ENCODE results near the gene CDH13. TPM values are rescaled to one million over a fixed set of nuclear protein-coding genes. Genes with fewer than 3 reads are reported as not detected.

Gene CDH13
- total RNA-seq, 1 experiment from 2014 or later = 0.56 TPM

GRCh38 chr16:83762992-83763358 lies 1136.2 kb downstream of the CDH13 start:
- Histone ChIP-seq H3K4me2 (ENCODE audit: low read depth, low read length, poor library complexity, severe bottlenecking) (no peak overlapping the region), H3K27me3 (ENCODE audit: low read length) (no peaks in the 10 kb centered on the region), H3K36me3 (ENCODE audit: insufficient read depth, low read length) (no peaks in the 10 kb centered on the region), H2AFZ (ENCODE audit: low read length) (no peak overlapping the region), H3K9ac (ENCODE audit: low read length) (no peak overlapping the region), H3K27ac (ENCODE audit: low read length) (no peak overlapping the region), H3K4me1 (ENCODE audit: low read length) (no peaks in the 10 kb centered on the region), H3K9me2 (replicated peaks; ENCODE audit: insufficient read depth, low read length) (no peaks in the 10 kb centered on the region), H3K79me2 (ENCODE audit: low read length) (no peaks in the 10 kb centered on the region), H3K4me3 (ENCODE audit: low read length) (no peak overlapping the region), H4K20me1 (ENCODE audit: insufficient read depth, low read depth, low read length) (no peaks in the 10 kb centered on the region), H3K9me3 (ENCODE audit: low read length) (no peaks in the 10 kb centered on the region)
- no peak for DNase-seq

GRCh38 chr16:83768986-83769385 lies 1142.2 kb downstream of the CDH13 start:
- no peak overlapping the region for H3K9ac ChIP-seq (ENCODE audit: low read length)
- H2AFZ ChIP-seq (ENCODE audit: low read length) = no peak overlapping the region
- no peaks in the 10 kb centered on the region for H3K36me3 ChIP-seq (ENCODE audit: insufficient read depth, low read length)
- no peak overlapping the region for H3K4me2 ChIP-seq (ENCODE audit: low read depth, low read length, poor library complexity, severe bottlenecking)
- H3K27ac ChIP-seq (ENCODE audit: low read length) = no peak overlapping the region
- no peaks in the 10 kb centered on the region for H4K20me1 ChIP-seq (ENCODE audit: insufficient read depth, low read depth, low read length)
- no peak overlapping the region for H3K4me3 ChIP-seq (ENCODE audit: low read length)
- no peaks in the 10 kb centered on the region for H3K9me2 ChIP-seq (replicated peaks; ENCODE audit: insufficient read depth, low read length)
- H3K9me3 ChIP-seq (ENCODE audit: low read length) = no peaks in the 10 kb centered on the region
- H3K4me1 ChIP-seq (ENCODE audit: low read length) = peaks cover 6% of the 10 kb centered on the region
- no peak for DNase-seq
- no peaks in the 10 kb centered on the region for H3K79me2 ChIP-seq (ENCODE audit: low read length)
- H3K27me3 ChIP-seq (ENCODE audit: low read length) = no peaks in the 10 kb centered on the region

- Histone ChIP-seq H3K4me1 (ENCODE audit: low read length) (peaks cover 6% of the 10 kb centered on the region), H2AFZ (ENCODE audit: low read length) (no peak overlapping the region), H3K27ac (ENCODE audit: low read length) (no peak overlapping the region), H3K36me3 (ENCODE audit: insufficient read depth, low read length) (no peaks in the 10 kb centered on the region), H3K9me3 (ENCODE audit: low read length) (no peaks in the 10 kb centered on the region), H3K9me2 (replicated peaks; ENCODE audit: insufficient read depth, low read length) (no peaks in the 10 kb centered on the region), H3K27me3 (ENCODE audit: low read length) (no peaks in the 10 kb centered on the region), H3K9ac (ENCODE audit: low read length) (no peak overlapping the region), H3K79me2 (ENCODE audit: low read length) (no peaks in the 10 kb centered on the region), H3K4me2 (ENCODE audit: low read depth, low read length, poor library complexity, severe bottlenecking) (no peak overlapping the region), H4K20me1 (ENCODE audit: insufficient read depth, low read depth, low read length) (no peaks in the 10 kb centered on the region), H3K4me3 (ENCODE audit: low read length) (no peak overlapping the region)
- DNase-seq = no peak
Measured at GRCh38 chr16:83769397-83770008, 1142.7 kb downstream of the CDH13 start.

GRCh38 chr16:83771306-83771942 lies 1144.7 kb downstream of the CDH13 start:
- no peaks in the 10 kb centered on the region for H3K36me3 ChIP-seq (ENCODE audit: insufficient read depth, low read length)
- DNase-seq = no peak

GRCh38 chr16:83772806-83773205 lies 1146.0 kb downstream of the CDH13 start:
- H3K9me2 ChIP-seq (replicated peaks; ENCODE audit: insufficient read depth, low read length) = no peaks in the 10 kb centered on the region
- H4K20me1 ChIP-seq (ENCODE audit: insufficient read depth, low read depth, low read length) = no peaks in the 10 kb centered on the region
- H3K79me2 ChIP-seq (ENCODE audit: low read length) = no peaks in the 10 kb centered on the region
- H3K4me3 ChIP-seq (ENCODE audit: low read length) = no peak overlapping the region
- H3K4me1 ChIP-seq (ENCODE audit: low read length) = peaks cover 6% of the 10 kb centered on the region
- H2AFZ ChIP-seq (ENCODE audit: low read length) = no peak overlapping the region
- no peak for DNase-seq
- no peak overlapping the region for H3K27ac ChIP-seq (ENCODE audit: low read length)
- no peak overlapping the region for H3K9ac ChIP-seq (ENCODE audit: low read length)
- H3K27me3 ChIP-seq (ENCODE audit: low read length) = no peaks in the 10 kb centered on the region
- no peak overlapping the region for H3K4me2 ChIP-seq (ENCODE audit: low read depth, low read length, poor library complexity, severe bottlenecking)
- no peaks in the 10 kb centered on the region for H3K36me3 ChIP-seq (ENCODE audit: insufficient read depth, low read length)
- H3K9me3 ChIP-seq (ENCODE audit: low read length) = no peaks in the 10 kb centered on the region

More at GRCh38 chr16:83771306-83771942, 1144.7 kb downstream of the CDH13 start:
- Histone ChIP-seq H4K20me1 (ENCODE audit: insufficient read depth, low read depth, low read length) (no peaks in the 10 kb centered on the region), H3K9me2 (replicated peaks; ENCODE audit: insufficient read depth, low read length) (no peaks in the 10 kb centered on the region), H3K27ac (ENCODE audit: low read length) (no peak overlapping the region), H3K4me1 (ENCODE audit: low read length) (peaks cover 6% of the 10 kb centered on the region), H2AFZ (ENCODE audit: low read length) (no peak overlapping the region), H3K9ac (ENCODE audit: low read length) (no peak overlapping the region), H3K4me3 (ENCODE audit: low read length) (no peak overlapping the region), H3K4me2 (ENCODE audit: low read depth, low read length, poor library complexity, severe bottlenecking) (no peak overlapping the region), H3K9me3 (ENCODE audit: low read length) (no peaks in the 10 kb centered on the region), H3K79me2 (ENCODE audit: low read length) (no peaks in the 10 kb centered on the region), H3K27me3 (ENCODE audit: low read length) (no peaks in the 10 kb centered on the region)

GRCh38 chr16:83774066-83774465 lies 1147.3 kb downstream of the CDH13 start:
- H3K27me3 ChIP-seq (ENCODE audit: low read length) = no peaks in the 10 kb centered on the region
- H3K27ac ChIP-seq (ENCODE audit: low read length) = no peak overlapping the region
- H3K36me3 ChIP-seq (ENCODE audit: insufficient read depth, low read length) = no peaks in the 10 kb centered on the region
- no peak overlapping the region for H3K4me2 ChIP-seq (ENCODE audit: low read depth, low read length, poor library complexity, severe bottlenecking)
- H3K4me3 ChIP-seq (ENCODE audit: low read length) = no peak overlapping the region
- no peaks in the 10 kb centered on the region for H3K9me3 ChIP-seq (ENCODE audit: low read length)
- H3K4me1 ChIP-seq (ENCODE audit: low read length) = peaks cover 6% of the 10 kb centered on the region
- H3K9me2 ChIP-seq (replicated peaks; ENCODE audit: insufficient read depth, low read length) = no peaks in the 10 kb centered on the region
- no peak for DNase-seq
- H3K9ac ChIP-seq (ENCODE audit: low read length) = no peak overlapping the region
- H4K20me1 ChIP-seq (ENCODE audit: insufficient read depth, low read depth, low read length) = no peaks in the 10 kb centered on the region
- H3K79me2 ChIP-seq (ENCODE audit: low read length) = no peaks in the 10 kb centered on the region
- no peak overlapping the region for H2AFZ ChIP-seq (ENCODE audit: low read length)

GRCh38 chr16:83776944-83777343 lies 1150.2 kb downstream of the CDH13 start:
- Histone ChIP-seq H3K9ac (ENCODE audit: low read length) (no peak overlapping the region), H3K27ac (ENCODE audit: low read length) (no peak overlapping the region), H3K4me1 (ENCODE audit: low read length) (no peaks in the 10 kb centered on the region), H4K20me1 (ENCODE audit: insufficient read depth, low read depth, low read length) (no peaks in the 10 kb centered on the region), H3K9me2 (replicated peaks; ENCODE audit: insufficient read depth, low read length) (no peaks in the 10 kb centered on the region), H3K36me3 (ENCODE audit: insufficient read depth, low read length) (no peaks in the 10 kb centered on the region), H3K4me3 (ENCODE audit: low read length) (no peak overlapping the region), H3K79me2 (ENCODE audit: low read length) (no peaks in the 10 kb centered on the region), H3K4me2 (ENCODE audit: low read depth, low read length, poor library complexity, severe bottlenecking) (no peak overlapping the region), H3K27me3 (ENCODE audit: low read length) (no peaks in the 10 kb centered on the region), H2AFZ (ENCODE audit: low read length) (no peak overlapping the region), H3K9me3 (ENCODE audit: low read length) (no peaks in the 10 kb centered on the region)
- DNase-seq = no peak

- no peaks in the 10 kb centered on the region for H4K20me1 ChIP-seq (ENCODE audit: insufficient read depth, low read depth, low read length)
- no peak overlapping the region for H3K4me2 ChIP-seq (ENCODE audit: low read depth, low read length, poor library complexity, severe bottlenecking)
- H3K27ac ChIP-seq (ENCODE audit: low read length) = no peak overlapping the region
- H3K79me2 ChIP-seq (ENCODE audit: low read length) = no peaks in the 10 kb centered on the region
- H3K9me2 ChIP-seq (replicated peaks; ENCODE audit: insufficient read depth, low read length) = no peaks in the 10 kb centered on the region
- no peaks in the 10 kb centered on the region for H3K9me3 ChIP-seq (ENCODE audit: low read length)
- H3K4me1 ChIP-seq (ENCODE audit: low read length) = no peaks in the 10 kb centered on the region
- DNase-seq = no peak
- H3K4me3 ChIP-seq (ENCODE audit: low read length) = no peak overlapping the region
- no peak overlapping the region for H3K9ac ChIP-seq (ENCODE audit: low read length)
- no peaks in the 10 kb centered on the region for H3K27me3 ChIP-seq (ENCODE audit: low read length)
- H2AFZ ChIP-seq (ENCODE audit: low read length) = no peak overlapping the region
- H3K36me3 ChIP-seq (ENCODE audit: insufficient read depth, low read length) = no peaks in the 10 kb centered on the region
Measured at GRCh38 chr16:83779886-83780285, 1153.1 kb downstream of the CDH13 start.
